ENCODE results near the gene TAF4B. TPM values are rescaled to one million over a fixed set of nuclear protein-coding genes. Genes with fewer than 3 reads are reported as not detected.
A peak's percentile ranks its signal among the peaks of the same experiment; 100 is the strongest.

Gene TAF4B
- total and polyA plus RNA-seq, 2 of the 8 experiments (the other 6 are each of a cell fraction or from before 2014, with no cell fraction given) = 9.3 to 19.8 TPM

DNA sequence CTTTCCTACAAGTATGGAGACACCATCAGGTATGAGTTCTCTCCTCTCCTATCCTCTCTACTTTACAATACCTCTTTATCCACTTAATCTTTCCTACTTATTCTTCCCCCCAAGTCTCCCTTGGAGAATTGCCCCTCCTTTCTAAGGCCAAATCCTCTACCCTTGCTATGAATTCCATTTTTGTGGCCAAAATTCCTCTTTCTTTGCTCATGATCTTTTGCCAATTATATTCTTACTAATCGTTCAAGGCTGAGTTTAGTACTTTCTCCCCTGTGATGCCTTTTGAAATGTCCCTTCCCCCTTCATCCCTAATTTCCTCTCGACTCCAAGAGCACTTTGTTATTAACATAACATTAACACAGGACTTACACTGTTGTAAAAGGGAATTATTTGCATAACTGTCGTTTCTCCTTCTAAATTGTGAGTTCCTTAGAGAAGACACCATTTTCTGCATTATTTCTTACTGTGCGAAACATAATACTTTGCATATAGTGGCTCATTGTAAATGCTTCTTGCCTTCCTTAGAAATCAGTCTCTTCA, 188.7 kb downstream of the TAF4B start:
- no peaks in the 10 kb centered on the region for H3K79me2 ChIP-seq (ENCODE audit: control insufficient read depth in 1 of 2, insufficient read depth in 2 of 2, low read length in 2 of 2)
- no peak overlapping the region for H3K4ac ChIP-seq (replicated peaks; ENCODE audit: insufficient read length, low read depth, low read length)
- no peaks in the 10 kb centered on the region for H4K20me1 ChIP-seq (replicated peaks in 1 of 2; ENCODE audit: control insufficient read depth in 1 of 2, insufficient read depth in 2 of 2, low read length in 2 of 2)
- H4K8ac ChIP-seq (ENCODE audit: extremely low read depth, insufficient read depth, low read length) = no peak overlapping the region
- H2BK5ac ChIP-seq (ENCODE audit: low read depth, low read length) = peak overlapping the region; percentile 72; the same call in 1 of the 2 replicates
- H3K4me3 ChIP-seq (ENCODE audit: extremely low read depth in 1 of 4, insufficient read depth in 2 of 4, low read depth in 3 of 4, low read length in 4 of 4) = peak overlapping the region in 1 of 4 experiments; percentile 29; a peak in 2 of 8 replicates
- no peak overlapping the region for H2BK12ac ChIP-seq (ENCODE audit: low read depth, low read length)
- peaks cover 0 to 8% (median 6%) of the 10 kb centered on the region in 4 experiments; a peak in 5 of 7 replicates for H3K4me1 ChIP-seq (replicated peaks in 1 of 4; ENCODE audit: control insufficient read depth in 3 of 4, insufficient read depth in 4 of 4, low read length in 3 of 4)
- peak overlapping the region; percentile 58 for H4K5ac ChIP-seq (ENCODE audit: insufficient read length, low read depth, low read length)
- no peak overlapping the region; the same call in 1 of the 2 replicates for H3K27ac ChIP-seq (ENCODE audit: low read depth, low read length)
- H2AK5ac ChIP-seq (ENCODE audit: low read depth, low read length) = no peak overlapping the region
- H3K14ac ChIP-seq (ENCODE audit: insufficient read length) = no peak overlapping the region
- peak overlapping the region; percentile 44 to 68 for H3K4me2 ChIP-seq (ENCODE audit: insufficient read depth in 1 of 2, low read depth in 2 of 2, low read length in 2 of 2)
- H3K18ac ChIP-seq (ENCODE audit: extremely low read depth, low read length) = no peak overlapping the region
- H2BK120ac ChIP-seq (replicated peaks; ENCODE audit: low read depth, low read length) = no peak overlapping the region
- no peaks in the 10 kb centered on the region for H3K79me1 ChIP-seq (ENCODE audit: low read depth, low read length)
- H4K91ac ChIP-seq (replicated peaks; ENCODE audit: insufficient read length, low read length) = no peak overlapping the region
- no peak overlapping the region for H2AFZ ChIP-seq (ENCODE audit: low read length)
- H3K9ac ChIP-seq (replicated peaks in 1 of 4; ENCODE audit: extremely low read depth in 1 of 4, low read depth in 3 of 4, low read length in 3 of 4) = no peak overlapping the region
- 15% methylated on average over 4 of the region's 4 CpGs; no CpG with 5 or more reads in 1 of the 2 experiments for WGBS, 2 experiments (ENCODE audit: extremely low coverage in 1 of 2, insufficient coverage in 1 of 2, insufficient read length in 1 of 2, insufficient replicate concordance in 2 of 2, low coverage in 1 of 2, low lambda C conversion rate in 2 of 2, missing lambda C conversion rate in 1 of 2)
- 0 out of 2 replicates have a peak, but pooled peaks cover 2% of the 10 kb centered on the region for H3K23me2 ChIP-seq (ENCODE audit: low read depth, low read length)
- POLR2A ChIA-PET (ENCODE audit: partially characterized antibody) = no interaction called here
- CTCF ChIA-PET (ENCODE audit: partially characterized antibody) = interaction anchor here (1.9 to 2.0 kb wide), 2 partner anchors 8 to 31 kb away, joined by 6 to 10 read pairs; no protein-coding TSS in a partner anchor
- H2BK15ac ChIP-seq (ENCODE audit: low read length) = no peak overlapping the region
- FAIRE-seq (no peak), DNase-seq (ENCODE audit: low read depth in 1 of 2, low spot score in 2 of 2) (no peak)
- H3K23ac ChIP-seq (ENCODE audit: insufficient read length) = no peak overlapping the region
- no peak overlapping the region for H3K56ac ChIP-seq (replicated peaks; ENCODE audit: insufficient read length, low read depth, low read length)
- no peaks in the 10 kb centered on the region for H3K27me3 ChIP-seq (replicated peaks in 1 of 4; ENCODE audit: control insufficient read depth in 3 of 4, extremely low read depth in 1 of 4, insufficient read depth in 3 of 4, low read length in 3 of 4)
- H2BK20ac ChIP-seq (ENCODE audit: low read length) = no peak overlapping the region
- no peaks in the 10 kb centered on the region for H3K36me3 ChIP-seq (ENCODE audit: control insufficient read depth in 2 of 4, insufficient read depth in 4 of 4, low read length in 3 of 4)
- no peaks in the 10 kb centered on the region for H3K9me3 ChIP-seq (ENCODE audit: insufficient read depth in 2 of 2, low read depth in 1 of 2, low read length in 1 of 2)
- TF ChIP-seq MAFK (IDR thresholded peaks at IDR 0.05; ENCODE audit: low read depth, low read length) (no peak), SIRT6 (IDR thresholded peaks at IDR 0.05; ENCODE audit: low read length) (no peak)
